Measurements from ENCODE around the gene GAD2. TPM values are rescaled to one million over a fixed set of nuclear protein-coding genes. Genes with fewer than 3 reads are reported as not detected.

GAD2 gene
- total and polyA plus RNA-seq, 9 of the 15 experiments (the other 6 are each of a cell fraction or from before 2014, with no cell fraction given): not detected

DNA sequence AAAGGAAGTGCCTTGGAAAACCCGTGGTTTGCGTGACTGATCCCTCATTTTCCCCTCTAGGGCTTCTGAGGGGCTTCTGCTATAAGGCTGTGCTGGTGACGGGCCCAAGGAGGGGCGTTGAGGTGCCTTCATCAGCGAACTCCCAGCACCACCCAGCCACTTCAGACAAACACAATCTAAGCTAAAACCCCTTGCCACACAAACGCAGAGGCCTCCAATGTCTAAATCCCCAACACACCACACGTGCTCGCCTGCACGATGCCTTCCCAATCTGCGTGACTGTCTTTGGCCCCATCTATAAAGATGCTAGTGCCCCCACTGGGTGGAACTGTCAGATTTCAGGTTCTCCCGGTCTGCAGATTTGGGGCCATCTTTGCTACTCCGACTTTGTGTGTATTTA lies 4.1 kb upstream of the GAD2 start:
- H2AFZ ChIP-seq (ENCODE audit: low read depth, low read length): no peak overlapping the region
- H3K9me1 ChIP-seq (ENCODE audit: control insufficient read depth, insufficient read depth, low read length): no peaks in the 10 kb centered on the region
- no TSS peak for BruUV-seq (replicated peaks)
- WGBS (ENCODE audit: insufficient coverage, low coverage, missing lambda C conversion rate): 1% methylated on average over 8 of the region's 12 CpGs
- peaks cover 25 to 56% of the 10 kb centered on the region in 2 experiments; a peak in 3 of 5 replicates for H3K27me3 ChIP-seq (ENCODE audit: control insufficient read depth in 2 of 2, insufficient read depth in 2 of 2, low read length in 2 of 2)
- no peaks in the 10 kb centered on the region for H3K9me3 ChIP-seq (replicated peaks; ENCODE audit: control insufficient read depth, insufficient read depth, low read depth, low read length)
- H3K4me2 ChIP-seq (ENCODE audit: insufficient read depth, low read length): no peak overlapping the region
- in situ Hi-C loops (cut with MboI): no loop called here
- no peak overlapping the region for H3K9ac ChIP-seq (ENCODE audit: insufficient read depth in 1 of 2, low read depth in 2 of 2, low read length in 2 of 2)
- intact Hi-C loops (cut with micrococcal nuclease): no loop called here
- FAIRE-seq (no peak), ATAC-seq (no peak), DNase-seq (ENCODE audit: extremely low read depth in 1 of 4, low spot score in 3 of 4) (no peak)
- no peaks in the 10 kb centered on the region for H3K36me3 ChIP-seq (ENCODE audit: control insufficient read depth, insufficient read depth, low read length)
- ChIA-PET CTCF (ENCODE audit: low intra/inter-chr PET ratio) (no interaction called here), POLR2A (no interaction called here)
- no peak overlapping the region for H3K4me3 ChIP-seq
- H3K4me1 ChIP-seq (replicated peaks in 1 of 2; ENCODE audit: control insufficient read depth in 2 of 2, insufficient read depth in 2 of 2, low read length in 2 of 2): peaks cover 0 to 9% of the 10 kb centered on the region in 2 experiments; a peak in 1 of 5 replicates
- H4K20me1 ChIP-seq (replicated peaks; ENCODE audit: control insufficient read depth, insufficient read depth, low read length): no peaks in the 10 kb centered on the region
- no peaks in the 10 kb centered on the region for H3K79me2 ChIP-seq (ENCODE audit: control insufficient read depth, insufficient read depth, low read length)
- H3K27ac ChIP-seq (ENCODE audit: extremely low read depth, low read depth, low read length): no peak overlapping the region
- TF ChIP-seq ZBTB8A (IDR thresholded peaks at IDR 0.05; ENCODE audit: partially characterized antibody): no peak
- TF ChIP-seq GTF2E2 (tag; IDR thresholded peaks at IDR 0.05): no peak
- TF ChIP-seq, protein P1, sequence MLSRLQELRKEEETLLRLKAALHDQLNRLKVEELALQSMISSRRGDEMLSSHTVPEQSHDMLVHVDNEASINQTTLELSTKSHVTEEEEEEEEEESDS (CRISPR knock-in tag; IDR thresholded peaks at IDR 0.05): no peak
- no peak for TF ChIP-seq MCM7 (IDR thresholded peaks at IDR 0.05)
- TF ChIP-seq ZNF830 (CRISPR knock-in tag; IDR thresholded peaks at IDR 0.05): no peak
- TF ChIP-seq MEF2A (IDR thresholded peaks at IDR 0.05; ENCODE audit: control insufficient read depth, low read depth, low read length): no peak
- TF ChIP-seq HNRNPH1 (optimal IDR thresholded peaks at IDR 0.05; ENCODE audit: low read depth, low read length): no peak
- TF ChIP-seq ZNF408 (CRISPR knock-in tag; IDR thresholded peaks at IDR 0.05; ENCODE audit: low read depth): no peak
- TF ChIP-seq DPF2 (IDR thresholded peaks at IDR 0.05): no peak
- TF ChIP-seq, protein P2, sequence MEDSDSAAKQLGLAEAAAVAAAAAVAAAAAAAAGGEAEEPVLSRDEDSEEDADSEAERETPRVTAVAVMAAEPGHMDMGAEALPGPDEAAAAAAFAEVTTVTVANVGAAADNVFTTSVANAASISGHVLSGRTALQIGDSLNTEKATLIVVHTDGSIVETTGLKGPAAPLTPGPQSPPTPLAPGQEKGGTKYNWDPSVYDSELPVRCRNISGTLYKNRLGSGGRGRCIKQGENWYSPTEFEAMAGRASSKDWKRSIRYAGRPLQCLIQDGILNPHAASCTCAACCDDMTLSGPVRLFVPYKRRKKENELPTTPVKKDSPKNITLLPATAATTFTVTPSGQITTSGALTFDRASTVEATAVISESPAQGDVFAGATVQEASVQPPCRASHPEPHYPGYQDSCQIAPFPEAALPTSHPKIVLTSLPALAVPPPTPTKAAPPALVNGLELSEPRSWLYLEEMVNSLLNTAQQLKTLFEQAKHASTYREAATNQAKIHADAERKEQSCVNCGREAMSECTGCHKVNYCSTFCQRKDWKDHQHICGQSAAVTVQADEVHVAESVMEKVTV (CRISPR knock-in tag; IDR thresholded peaks at IDR 0.05): no peak
- TF ChIP-seq PHB2 (IDR thresholded peaks at IDR 0.05; ENCODE audit: low read depth): no peak
- TF ChIP-seq, protein P3, sequence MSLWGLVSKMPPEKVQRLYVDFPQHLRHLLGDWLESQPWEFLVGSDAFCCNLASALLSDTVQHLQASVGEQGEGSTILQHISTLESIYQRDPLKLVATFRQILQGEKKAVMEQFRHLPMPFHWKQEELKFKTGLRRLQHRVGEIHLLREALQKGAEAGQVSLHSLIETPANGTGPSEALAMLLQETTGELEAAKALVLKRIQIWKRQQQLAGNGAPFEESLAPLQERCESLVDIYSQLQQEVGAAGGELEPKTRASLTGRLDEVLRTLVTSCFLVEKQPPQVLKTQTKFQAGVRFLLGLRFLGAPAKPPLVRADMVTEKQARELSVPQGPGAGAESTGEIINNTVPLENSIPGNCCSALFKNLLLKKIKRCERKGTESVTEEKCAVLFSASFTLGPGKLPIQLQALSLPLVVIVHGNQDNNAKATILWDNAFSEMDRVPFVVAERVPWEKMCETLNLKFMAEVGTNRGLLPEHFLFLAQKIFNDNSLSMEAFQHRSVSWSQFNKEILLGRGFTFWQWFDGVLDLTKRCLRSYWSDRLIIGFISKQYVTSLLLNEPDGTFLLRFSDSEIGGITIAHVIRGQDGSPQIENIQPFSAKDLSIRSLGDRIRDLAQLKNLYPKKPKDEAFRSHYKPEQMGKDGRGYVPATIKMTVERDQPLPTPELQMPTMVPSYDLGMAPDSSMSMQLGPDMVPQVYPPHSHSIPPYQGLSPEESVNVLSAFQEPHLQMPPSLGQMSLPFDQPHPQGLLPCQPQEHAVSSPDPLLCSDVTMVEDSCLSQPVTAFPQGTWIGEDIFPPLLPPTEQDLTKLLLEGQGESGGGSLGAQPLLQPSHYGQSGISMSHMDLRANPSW (CRISPR knock-in tag; IDR thresholded peaks at IDR 0.05): no peak
- no peak for TF ChIP-seq ARID1B (IDR thresholded peaks at IDR 0.05)
- no peak for TF ChIP-seq GATAD2A (IDR thresholded peaks at IDR 0.05)
- TF ChIP-seq, protein P4, sequence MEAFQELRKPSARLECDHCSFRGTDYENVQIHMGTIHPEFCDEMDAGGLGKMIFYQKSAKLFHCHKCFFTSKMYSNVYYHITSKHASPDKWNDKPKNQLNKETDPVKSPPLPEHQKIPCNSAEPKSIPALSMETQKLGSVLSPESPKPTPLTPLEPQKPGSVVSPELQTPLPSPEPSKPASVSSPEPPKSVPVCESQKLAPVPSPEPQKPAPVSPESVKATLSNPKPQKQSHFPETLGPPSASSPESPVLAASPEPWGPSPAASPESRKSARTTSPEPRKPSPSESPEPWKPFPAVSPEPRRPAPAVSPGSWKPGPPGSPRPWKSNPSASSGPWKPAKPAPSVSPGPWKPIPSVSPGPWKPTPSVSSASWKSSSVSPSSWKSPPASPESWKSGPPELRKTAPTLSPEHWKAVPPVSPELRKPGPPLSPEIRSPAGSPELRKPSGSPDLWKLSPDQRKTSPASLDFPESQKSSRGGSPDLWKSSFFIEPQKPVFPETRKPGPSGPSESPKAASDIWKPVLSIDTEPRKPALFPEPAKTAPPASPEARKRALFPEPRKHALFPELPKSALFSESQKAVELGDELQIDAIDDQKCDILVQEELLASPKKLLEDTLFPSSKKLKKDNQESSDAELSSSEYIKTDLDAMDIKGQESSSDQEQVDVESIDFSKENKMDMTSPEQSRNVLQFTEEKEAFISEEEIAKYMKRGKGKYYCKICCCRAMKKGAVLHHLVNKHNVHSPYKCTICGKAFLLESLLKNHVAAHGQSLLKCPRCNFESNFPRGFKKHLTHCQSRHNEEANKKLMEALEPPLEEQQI (IDR thresholded peaks at IDR 0.05): no peak
- no peak for TF ChIP-seq ZNF239 (CRISPR knock-in tag; IDR thresholded peaks at IDR 0.05)
- no peak for TF ChIP-seq DMBX1 (CRISPR knock-in tag; IDR thresholded peaks at IDR 0.05; ENCODE audit: borderline replicate concordance)

Data from K562 (cell line).